ENCODE data around the gene STRBP. TPM values are rescaled to one million over a fixed set of nuclear protein-coding genes. Genes with fewer than 3 reads are reported as not detected.

STRBP gene
- total RNA-seq, 1 experiment from 2014 or later = 40.3 TPM

DNA sequence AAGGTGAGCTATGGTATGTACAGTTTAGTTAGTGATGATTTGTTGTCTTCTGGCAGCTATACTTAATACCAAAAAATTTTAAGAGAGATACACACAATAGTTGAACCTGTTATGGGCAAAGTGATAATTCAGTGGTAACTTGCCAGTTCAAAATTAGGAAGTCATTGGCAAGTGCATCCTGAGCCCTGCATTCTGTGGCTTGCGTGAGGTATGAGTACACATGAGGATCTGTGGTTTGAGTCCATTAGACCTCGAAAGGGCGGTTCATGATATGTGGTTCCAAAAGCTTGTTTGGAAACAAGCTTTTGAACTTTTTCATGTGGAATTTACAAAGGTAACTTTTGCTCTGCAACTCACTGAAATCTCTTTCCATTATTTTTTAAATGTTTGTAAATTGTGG lies 187.9 kb downstream of the STRBP start:
- Histone ChIP-seq H3K9me3 (ENCODE audit: control insufficient read depth, insufficient read depth, low read depth, low read length) (no peaks in the 10 kb centered on the region), H3K27ac (ENCODE audit: low read length) (no peak overlapping the region), H3K27me3 (ENCODE audit: control insufficient read depth, insufficient read depth, low read length) (no peaks in the 10 kb centered on the region), H3K36me3 (ENCODE audit: control insufficient read depth, insufficient read depth, low read length) (peaks cover 8% of the 10 kb centered on the region), H3K4me1 (ENCODE audit: control insufficient read depth, insufficient read depth, low read length) (no peaks in the 10 kb centered on the region), H3K4me3 (ENCODE audit: low read depth in 2 of 2, low read length in 2 of 2) (no peak overlapping the region)
- DNase-seq (ENCODE audit: low read depth, low spot score) (no peak), ATAC-seq (no peak)
- BruUV-seq (replicated peaks) = no TSS peak
- ChIA-PET POLR2A (no interaction called here), CTCF (no interaction called here)
- TF ChIP-seq, protein P1, sequence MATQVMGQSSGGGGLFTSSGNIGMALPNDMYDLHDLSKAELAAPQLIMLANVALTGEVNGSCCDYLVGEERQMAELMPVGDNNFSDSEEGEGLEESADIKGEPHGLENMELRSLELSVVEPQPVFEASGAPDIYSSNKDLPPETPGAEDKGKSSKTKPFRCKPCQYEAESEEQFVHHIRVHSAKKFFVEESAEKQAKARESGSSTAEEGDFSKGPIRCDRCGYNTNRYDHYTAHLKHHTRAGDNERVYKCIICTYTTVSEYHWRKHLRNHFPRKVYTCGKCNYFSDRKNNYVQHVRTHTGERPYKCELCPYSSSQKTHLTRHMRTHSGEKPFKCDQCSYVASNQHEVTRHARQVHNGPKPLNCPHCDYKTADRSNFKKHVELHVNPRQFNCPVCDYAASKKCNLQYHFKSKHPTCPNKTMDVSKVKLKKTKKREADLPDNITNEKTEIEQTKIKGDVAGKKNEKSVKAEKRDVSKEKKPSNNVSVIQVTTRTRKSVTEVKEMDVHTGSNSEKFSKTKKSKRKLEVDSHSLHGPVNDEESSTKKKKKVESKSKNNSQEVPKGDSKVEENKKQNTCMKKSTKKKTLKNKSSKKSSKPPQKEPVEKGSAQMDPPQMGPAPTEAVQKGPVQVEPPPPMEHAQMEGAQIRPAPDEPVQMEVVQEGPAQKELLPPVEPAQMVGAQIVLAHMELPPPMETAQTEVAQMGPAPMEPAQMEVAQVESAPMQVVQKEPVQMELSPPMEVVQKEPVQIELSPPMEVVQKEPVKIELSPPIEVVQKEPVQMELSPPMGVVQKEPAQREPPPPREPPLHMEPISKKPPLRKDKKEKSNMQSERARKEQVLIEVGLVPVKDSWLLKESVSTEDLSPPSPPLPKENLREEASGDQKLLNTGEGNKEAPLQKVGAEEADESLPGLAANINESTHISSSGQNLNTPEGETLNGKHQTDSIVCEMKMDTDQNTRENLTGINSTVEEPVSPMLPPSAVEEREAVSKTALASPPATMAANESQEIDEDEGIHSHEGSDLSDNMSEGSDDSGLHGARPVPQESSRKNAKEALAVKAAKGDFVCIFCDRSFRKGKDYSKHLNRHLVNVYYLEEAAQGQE (IDR thresholded peaks at IDR 0.05; ENCODE audit: insufficient read depth in 1 of 2, low read depth in 2 of 2, low read length in 1 of 2) = no peak
- TF ChIP-seq, protein P2, sequence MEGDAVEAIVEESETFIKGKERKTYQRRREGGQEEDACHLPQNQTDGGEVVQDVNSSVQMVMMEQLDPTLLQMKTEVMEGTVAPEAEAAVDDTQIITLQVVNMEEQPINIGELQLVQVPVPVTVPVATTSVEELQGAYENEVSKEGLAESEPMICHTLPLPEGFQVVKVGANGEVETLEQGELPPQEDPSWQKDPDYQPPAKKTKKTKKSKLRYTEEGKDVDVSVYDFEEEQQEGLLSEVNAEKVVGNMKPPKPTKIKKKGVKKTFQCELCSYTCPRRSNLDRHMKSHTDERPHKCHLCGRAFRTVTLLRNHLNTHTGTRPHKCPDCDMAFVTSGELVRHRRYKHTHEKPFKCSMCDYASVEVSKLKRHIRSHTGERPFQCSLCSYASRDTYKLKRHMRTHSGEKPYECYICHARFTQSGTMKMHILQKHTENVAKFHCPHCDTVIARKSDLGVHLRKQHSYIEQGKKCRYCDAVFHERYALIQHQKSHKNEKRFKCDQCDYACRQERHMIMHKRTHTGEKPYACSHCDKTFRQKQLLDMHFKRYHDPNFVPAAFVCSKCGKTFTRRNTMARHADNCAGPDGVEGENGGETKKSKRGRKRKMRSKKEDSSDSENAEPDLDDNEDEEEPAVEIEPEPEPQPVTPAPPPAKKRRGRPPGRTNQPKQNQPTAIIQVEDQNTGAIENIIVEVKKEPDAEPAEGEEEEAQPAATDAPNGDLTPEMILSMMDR (IDR thresholded peaks at IDR 0.05) = no peak
- TF ChIP-seq TCF7L2 (IDR thresholded peaks at IDR 0.05; ENCODE audit: low read depth, low read length) (no peak), SIN3A (IDR thresholded peaks at IDR 0.05; ENCODE audit: borderline replicate concordance, insufficient read depth, low read depth, low read length) (no peak), POLR2AphosphoS5 (IDR thresholded peaks at IDR 0.05; ENCODE audit: low read depth, low read length) (no peak)
- intact Hi-C loops (cut with micrococcal nuclease; ENCODE audit: unreplicated experiment) = loop anchor here (5.0 kb wide), 1 partner anchor 272 kb away; no protein-coding TSS in a partner anchor
- in situ Hi-C loops (cut with HindIII; ENCODE audit: low pct_unique_long_range_greater_than_20kb, low sequenced_read_pairs) = no loop called here

- ATAC-seq (no peak), DNase-seq (ENCODE audit: low read depth, low spot score) (no peak)
- ChIA-PET POLR2A (no interaction called here), CTCF (no interaction called here)
- Histone ChIP-seq H3K9me3 (ENCODE audit: control insufficient read depth, insufficient read depth, low read depth, low read length) (no peaks in the 10 kb centered on the region), H3K27me3 (ENCODE audit: control insufficient read depth, insufficient read depth, low read length) (no peaks in the 10 kb centered on the region), H3K36me3 (ENCODE audit: control insufficient read depth, insufficient read depth, low read length) (peaks cover 7% of the 10 kb centered on the region; the same call in 1 of the 2 replicates), H3K4me1 (ENCODE audit: control insufficient read depth, insufficient read depth, low read length) (no peaks in the 10 kb centered on the region), H3K4me3 (ENCODE audit: low read depth in 2 of 2, low read length in 2 of 2) (no peak overlapping the region), H3K27ac (ENCODE audit: low read length) (no peak overlapping the region)
- TF ChIP-seq, protein P2 (IDR thresholded peaks at IDR 0.05) = no peak
- TF ChIP-seq POLR2AphosphoS5 (IDR thresholded peaks at IDR 0.05; ENCODE audit: low read depth, low read length) = no peak
- no peak for TF ChIP-seq SIN3A (IDR thresholded peaks at IDR 0.05; ENCODE audit: borderline replicate concordance, insufficient read depth, low read depth, low read length)
- TF ChIP-seq TCF7L2 (IDR thresholded peaks at IDR 0.05; ENCODE audit: low read depth, low read length) = no peak
- TF ChIP-seq, protein P1 (IDR thresholded peaks at IDR 0.05; ENCODE audit: insufficient read depth in 1 of 2, low read depth in 2 of 2, low read length in 1 of 2) = no peak
- intact Hi-C loops (cut with micrococcal nuclease; ENCODE audit: unreplicated experiment) (no loop called here), in situ Hi-C loops (cut with HindIII; ENCODE audit: low pct_unique_long_range_greater_than_20kb, low sequenced_read_pairs) (no loop called here)
- no TSS peak for BruUV-seq (replicated peaks)
These were observed 193.8 kb downstream of the STRBP start for GRCh38 chr9:123074628-123075027.

Data from Panc1 (cell line).